Esophagus squamous epithelium (tissue), 5 donors: ENCODE results near the gene TBCCD1. TPM values are rescaled to one million over a fixed set of nuclear protein-coding genes. Genes with fewer than 3 reads are reported as not detected.
"Not testable (repeated sequence)": the region's sequence is repeated elsewhere in the genome, so short reads cannot be mapped to it uniquely, and the experiment has no call there.

Experiments used
- DNase-seq: peaks from one replicate; lab custom pipeline; 2025; lab: John Stamatoyannopoulos, UW
- H3K27ac ChIP-seq, 4 donors: fragments of 200-600 bp; sonication (generic); one replicate each; pipeline ENCODE4 v1.5.1; 2016 to 2019; ENCODE audit warnings: mild to moderate bottlenecking in 1 of 4
- H3K27me3 ChIP-seq, 4 donors: fragments of 200-600 bp; sonication (generic); 1 replicate in 3 of 4; 2 replicates in 1 of 4; pipeline versions ENCODE4 v1.5.1 to v1.6.0; 2017 to 2021; ENCODE audit warnings: antibody characterized with exemption in 1 of 4
- H3K36me3 ChIP-seq, 3 donors: fragments of 200-600 bp; sonication (generic); one replicate each; pipeline ENCODE4 v1.5.1; 2016 to 2019
- H3K4me1 ChIP-seq, 3 donors: fragments of 200-600 bp; sonication (generic); one replicate each; pipeline ENCODE4 v1.5.1; 2017 to 2019
- H3K4me3 ChIP-seq, 4 donors: fragments of 200-600 bp; sonication (generic); 1 replicate in 3 of 4; 2 replicates in 1 of 4; pipeline ENCODE4 v1.5.1; 2016 to 2019; ENCODE audit warnings: mild to moderate bottlenecking in 2 of 4, moderate library complexity in 1 of 4
- H3K9me3 ChIP-seq, 3 donors: fragments of 200-600 bp; sonication (generic); one replicate each; pipeline ENCODE4 v1.5.1; 2016 to 2019
- CTCF ChIP-seq, 6 experiments: fragments of 450-650 bp in 4 of 6; fragments of 200-600 bp in 2 of 6; sonication (generic) in 2 of 6; IDR thresholded peaks; one replicate each; pipeline ENCODE4 v1.5.1; 2016 to 2019; ENCODE audit warnings: antibody characterized with exemption in 6 of 6, mild to moderate bottlenecking in 4 of 6, moderate library complexity in 4 of 6
- POLR2A ChIP-seq, 4 donors: fragments of 450-650 bp; IDR thresholded peaks; one replicate each; pipeline ENCODE4 v1.6.1; 2017; ENCODE audit warnings: antibody characterized with exemption in 4 of 4, mild to moderate bottlenecking in 4 of 4, moderate library complexity in 3 of 4
- WGBS, 2 donors: methylation state at CpG; one replicate each; pipeline ENCODE4 v1.1.5; 2018; 5-methylcytosine and 5-hydroxymethylcytosine counted together
- intact Hi-C: fragments of 100-400 bp; cut with DNase I; formaldehyde crosslinking; loops from one replicate; pipeline ENCODE4 v1.15.0; 2022
- total RNA-seq, 4 donors: library from RNA; depleted of rRNA; stranded (reverse); fragments of >200 nt; gene quantifications; one replicate each; pipeline ENCODE4 v1.1.0, GENCODE V29; 2016
- donor health status: DM: yes; HTN: yes; CAD: no.

The TBCCD1 gene
- total RNA-seq, 4 donors from 2014 or later, result 6.9 to 10.5 (median 7.9) TPM

- peak; percentile 94 for DNase-seq
- Histone ChIP-seq H3K27me3 (no peaks in the 10 kb centered on the region), H3K27ac (peak within 1 kb of the TSS; percentile 97 to 98 (median 98)), H3K4me1 (peaks cover 18 to 53% (median 21%) of the 10 kb centered on the region in 3 donors), H3K4me3 (peak within 1 kb of the TSS; percentile 92 to 99 (median 96)), H3K9me3 (no peaks in the 10 kb centered on the region), H3K36me3 (peaks cover 0 to 34% (median 0%) of the 10 kb centered on the region in 3 donors)
- intact Hi-C loops, result no loop called here
- WGBS, 2 donors, result 0% methylated on average over 23 of the region's 59 CpGs
- TF ChIP-seq CTCF (IDR thresholded peaks at IDR 0.05), result peak in 1 of 6 experiments; percentile 17
- TF ChIP-seq POLR2A (IDR thresholded peaks at IDR 0.05), result peak in 3 of 4 donors; percentile 50 to 79 (median 58)
These were observed 3.2 kb upstream of the TBCCD1 start, which contains the start of gene DNAJB11 for GRCh38 chr3:186570096-186570940. TSS of gene DNAJB11 (plus strand) at chr3:186570720. CDS start at chr3:186570898, 178 bp downstream.

- Histone ChIP-seq H3K9me3 (no peaks in the 10 kb centered on the region), H3K27me3 (no peaks in the 10 kb centered on the region), H3K36me3 (peaks cover 0 to 28% (median 0%) of the 10 kb centered on the region in 3 donors), H3K4me1 (peaks cover 18 to 57% (median 21%) of the 10 kb centered on the region in 3 donors), H3K27ac (peak overlapping the region; percentile 90 to 98 (median 98)), H3K4me3 (peak overlapping the region; percentile 32 to 99 (median 96))
- WGBS, 2 donors, result 5 to 8% methylated on average over 7 of the region's 7 CpGs
- DNase-seq, result no peak
- TF ChIP-seq CTCF (IDR thresholded peaks at IDR 0.05) (no peak), POLR2A (IDR thresholded peaks at IDR 0.05) (no peak)
- intact Hi-C loops, result no loop called here
These were observed 2.6 kb upstream of the TBCCD1 start for GRCh38 chr3:186569779-186570095.

- WGBS, 2 donors, result 69 to 77% methylated on average over 7 to 9 of the region's 11 CpGs
- Histone ChIP-seq H3K4me3 (peak overlapping the region in 3 of 4 donors; percentile 95 to 99 (median 96)), H3K27ac (peak overlapping the region in 1 of 4 donors; percentile 90), H3K4me1 (peaks cover 18 to 57% (median 21%) of the 10 kb centered on the region in 3 donors), H3K36me3 (peaks cover 0 to 24% (median 0%) of the 10 kb centered on the region in 3 donors)
- DNase-seq, intact Hi-C loops, H3K27me3 ChIP-seq, H3K9me3 ChIP-seq: not testable (repeated sequence)
These were observed 2.2 kb upstream of the TBCCD1 start for GRCh38 chr3:186569361-186569760.

GRCh38 chr3:186566772-186567071 lies 417 bp downstream of the TBCCD1 start:
- peaks cover 0 to 24% (median 0%) of the 10 kb centered on the region in 3 donors for H3K36me3 ChIP-seq
- no peaks in the 10 kb centered on the region for H3K9me3 ChIP-seq
- TF ChIP-seq POLR2A (IDR thresholded peaks at IDR 0.05) (no peak), CTCF (IDR thresholded peaks at IDR 0.05) (no peak)
- no peak for DNase-seq
- H3K4me3 ChIP-seq, result peak overlapping the region; percentile 82 to 96 (median 90)
- no peaks in the 10 kb centered on the region for H3K27me3 ChIP-seq
- H3K4me1 ChIP-seq, result peaks cover 15 to 72% (median 18%) of the 10 kb centered on the region in 3 donors
- H3K27ac ChIP-seq, result peak overlapping the region; percentile 93 to 97 (median 96)
- WGBS, 2 donors, result 0% methylated on average over 11 to 14 of the region's 14 CpGs
- intact Hi-C loops, result no loop called here

- DNase-seq, result no peak
- peaks cover 0 to 34% (median 0%) of the 10 kb centered on the region in 3 donors for H3K36me3 ChIP-seq
- no peak overlapping the region for H3K27ac ChIP-seq
- peaks cover 6 to 66% (median 7%) of the 10 kb centered on the region in 3 donors for H3K4me1 ChIP-seq
- no peak for TF ChIP-seq POLR2A (IDR thresholded peaks at IDR 0.05)
- no peak for TF ChIP-seq CTCF (IDR thresholded peaks at IDR 0.05)
- H3K4me3 ChIP-seq, result no peak overlapping the region
- no peaks in the 10 kb centered on the region for H3K9me3 ChIP-seq
- intact Hi-C loops, result no loop called here
- no peaks in the 10 kb centered on the region for H3K27me3 ChIP-seq
These were observed 2.6 kb downstream of the TBCCD1 start for GRCh38 chr3:186564586-186564985.
